NAMALWA (cell line): ENCODE results near the gene ICAM5.
"Not testable (repeated sequence)": the region's sequence is repeated elsewhere in the genome, so short reads cannot be mapped to it uniquely, and the experiment has no call there.

Experiments used
- DNase-seq: peaks from one replicate; pipeline ENCODE4 v3.0.0-alpha.2; 2015; ENCODE audit warnings: low spot score

The ICAM5 gene

DNA sequence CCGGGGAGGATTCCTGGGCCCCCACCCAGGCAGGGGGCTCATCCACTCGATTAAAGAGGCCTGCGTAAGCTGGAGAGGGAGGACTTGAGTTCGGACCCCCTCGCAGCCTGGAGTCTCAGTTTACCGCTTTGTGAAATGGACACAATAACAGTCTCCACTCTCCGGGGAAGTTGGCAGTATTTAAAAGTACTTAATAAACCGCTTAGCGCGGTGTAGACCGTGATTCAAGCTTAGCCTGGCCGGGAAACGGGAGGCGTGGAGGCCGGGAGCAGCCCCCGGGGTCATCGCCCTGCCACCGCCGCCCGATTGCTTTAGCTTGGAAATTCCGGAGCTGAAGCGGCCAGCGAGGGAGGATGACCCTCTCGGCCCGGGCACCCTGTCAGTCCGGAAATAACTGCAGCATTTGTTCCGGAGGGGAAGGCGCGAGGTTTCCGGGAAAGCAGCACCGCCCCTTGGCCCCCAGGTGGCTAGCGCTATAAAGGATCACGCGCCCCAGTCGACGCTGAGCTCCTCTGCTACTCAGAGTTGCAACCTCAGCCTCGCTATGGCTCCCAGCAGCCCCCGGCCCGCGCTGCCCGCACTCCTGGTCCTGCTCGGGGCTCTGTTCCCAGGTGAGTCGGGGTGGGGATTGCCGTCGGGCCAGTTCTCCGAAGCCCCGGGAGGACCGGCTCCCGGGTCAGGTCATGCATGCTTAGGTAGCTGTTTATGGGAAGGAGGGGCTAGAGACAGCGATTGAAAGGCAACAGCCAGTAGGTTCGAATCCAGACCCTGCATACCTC lies 18.9 kb upstream of the ICAM5 start, which contains the start of gene ICAM1:
Gene ICAM1 (plus strand): TSS at position 505 of the 779 bp plus-strand sequence. CDS start 40 bp downstream, at position 545.
- peak; percentile 89 for DNase-seq

DNA sequence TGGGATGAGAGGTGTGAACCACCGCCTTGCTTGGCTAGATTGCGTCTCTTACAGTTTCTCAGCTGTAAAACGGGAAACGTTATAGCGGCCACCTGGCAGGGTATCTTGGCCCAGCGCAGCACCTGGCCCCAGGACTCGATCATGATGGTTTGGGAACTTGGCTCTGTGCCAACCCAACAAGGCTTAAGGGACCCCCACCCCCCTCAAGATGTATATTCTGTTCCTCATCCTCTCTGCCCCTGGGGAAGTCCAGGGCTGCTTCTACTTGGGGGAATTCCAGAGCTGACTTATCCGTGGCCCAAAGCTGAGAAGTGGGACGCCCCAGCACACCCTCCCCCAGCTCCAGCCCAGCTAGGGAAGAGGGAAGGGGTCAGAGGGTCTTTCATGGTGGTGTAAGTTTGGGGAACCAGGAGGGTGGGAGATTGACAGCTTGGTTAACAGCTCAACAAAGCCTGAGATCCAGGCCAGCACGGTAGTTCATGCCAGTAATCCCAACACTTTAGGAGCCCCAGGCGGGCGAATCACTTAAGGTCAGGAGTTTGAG lies 18.1 kb upstream of the ICAM5 start:
- peak; percentile 90 for DNase-seq

DNA sequence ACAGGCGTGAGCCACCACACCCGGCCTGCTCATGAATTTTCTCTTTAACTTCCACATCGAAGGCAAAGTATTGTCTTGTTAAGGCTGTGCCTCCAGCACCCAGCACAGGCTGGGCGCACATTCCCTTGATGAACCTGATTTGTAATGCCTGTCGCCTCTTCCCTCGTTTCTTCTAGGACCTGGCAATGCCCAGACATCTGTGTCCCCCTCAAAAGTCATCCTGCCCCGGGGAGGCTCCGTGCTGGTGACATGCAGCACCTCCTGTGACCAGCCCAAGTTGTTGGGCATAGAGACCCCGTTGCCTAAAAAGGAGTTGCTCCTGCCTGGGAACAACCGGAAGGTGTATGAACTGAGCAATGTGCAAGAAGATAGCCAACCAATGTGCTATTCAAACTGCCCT lies 15.2 kb upstream of the ICAM5 start:
- no peak for DNase-seq

DNA sequence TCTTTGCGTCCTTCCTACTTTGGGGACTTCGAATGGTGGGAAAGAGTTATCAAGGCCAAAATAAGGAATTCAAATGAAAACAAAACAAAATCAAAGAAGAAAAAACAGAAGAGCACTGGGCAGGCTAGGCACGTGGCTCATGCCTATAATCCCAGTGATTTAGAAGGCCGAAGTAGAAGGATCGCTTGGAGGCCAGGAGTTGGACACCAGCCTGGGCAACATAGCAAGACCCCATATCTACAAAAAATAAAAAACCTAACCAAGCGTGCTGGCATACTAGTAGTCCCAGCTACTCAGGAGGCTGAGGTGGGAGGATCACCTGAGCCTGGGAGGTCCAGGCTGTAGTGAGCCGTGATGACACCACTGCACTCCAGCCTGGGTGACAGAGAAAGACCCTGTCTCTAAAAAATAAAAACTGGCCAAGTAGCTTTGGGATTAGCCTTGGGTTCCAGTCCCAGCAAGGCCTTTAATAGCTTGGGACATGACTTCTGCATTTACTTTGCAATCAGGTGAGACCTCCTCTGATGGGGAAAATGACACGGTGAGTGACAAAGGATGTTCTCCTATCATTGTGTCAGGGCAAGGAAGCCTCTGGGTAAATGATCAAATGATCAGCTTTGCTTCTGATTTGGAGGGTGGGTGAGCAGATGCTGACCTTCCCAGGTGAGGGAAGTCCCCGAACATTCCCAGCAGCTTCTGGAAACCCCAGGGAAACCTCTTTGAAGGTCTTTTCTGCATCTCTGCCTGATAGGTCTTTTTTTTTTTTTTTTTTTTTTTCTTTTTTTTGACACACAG lies 11.8 kb upstream of the ICAM5 start:
- DNase-seq: no peak

DNA sequence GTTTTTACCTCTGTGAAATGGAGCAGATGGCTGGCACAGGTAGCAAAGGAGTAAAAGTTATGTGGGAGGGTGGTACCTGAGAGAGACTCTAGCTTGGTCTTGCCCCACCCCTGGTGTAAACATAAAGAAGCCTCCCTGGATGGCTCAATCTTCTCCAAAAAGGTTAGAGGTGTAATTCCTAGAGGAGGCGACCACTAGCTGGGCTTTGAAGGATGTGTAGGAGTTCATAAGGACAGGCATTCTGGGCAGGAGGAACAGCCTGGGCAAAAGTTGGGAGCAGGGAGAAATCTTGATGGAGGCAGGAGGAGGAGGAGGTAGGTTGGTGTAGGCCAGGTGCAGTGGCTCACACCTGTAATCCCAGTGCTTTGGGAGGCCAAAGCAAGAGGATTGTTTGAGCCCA lies 10.8 kb upstream of the ICAM5 start:
- no peak for DNase-seq

DNA sequence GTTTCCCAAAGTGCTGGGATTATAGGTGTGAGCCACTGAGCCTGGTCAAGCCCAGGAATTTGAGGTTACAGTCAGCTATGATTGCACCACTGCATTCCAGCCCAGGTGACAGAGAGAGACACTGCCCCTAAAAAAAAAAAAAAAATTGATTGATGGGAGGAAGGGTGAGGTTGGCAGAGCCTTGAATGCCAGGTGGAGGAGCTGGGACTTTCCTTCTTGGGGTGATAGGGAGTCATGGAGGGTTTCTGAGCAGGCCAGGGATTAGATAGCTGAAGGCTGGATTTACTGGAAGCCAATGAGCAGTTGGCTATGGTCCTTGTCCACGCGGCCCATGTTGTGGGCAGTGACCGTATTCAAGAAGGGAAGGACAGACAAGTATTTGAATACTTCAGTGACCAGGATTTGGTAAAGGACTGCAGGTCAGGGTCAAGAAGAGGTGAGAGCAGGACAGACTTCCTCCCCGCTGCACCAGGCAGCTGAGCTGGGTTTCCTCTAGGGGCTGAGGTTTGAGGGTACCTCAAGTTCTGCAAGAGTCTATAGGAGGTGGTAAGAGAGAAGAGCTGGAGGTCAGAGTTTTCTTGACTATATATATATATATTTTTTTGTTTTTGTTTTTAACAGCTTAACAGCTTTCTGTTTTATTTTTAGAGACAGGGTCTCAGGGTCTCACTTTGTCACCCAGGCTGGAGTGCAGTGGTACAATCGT lies 9.9 kb upstream of the ICAM5 start:
- no peak for DNase-seq

DNA sequence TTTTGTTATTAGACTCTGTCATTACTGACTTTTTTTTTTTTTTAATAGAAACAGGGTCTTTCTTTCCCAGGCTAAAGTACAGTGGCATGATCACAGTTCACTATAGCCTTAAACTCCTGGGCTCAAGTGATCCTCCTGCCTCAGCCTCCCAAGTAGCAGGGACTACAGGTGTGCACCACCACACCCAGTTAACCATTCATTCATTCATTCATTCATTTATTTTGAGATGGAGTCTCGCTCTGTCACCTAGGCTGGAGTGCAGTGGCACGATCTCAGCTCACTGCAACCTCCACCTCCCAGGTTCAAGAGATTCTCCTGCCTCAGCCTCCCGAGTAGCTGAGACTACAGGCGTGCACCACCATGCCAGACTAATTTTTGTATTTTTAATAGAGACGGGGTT lies 7.7 kb upstream of the ICAM5 start:
- not testable (repeated sequence) for DNase-seq

DNA sequence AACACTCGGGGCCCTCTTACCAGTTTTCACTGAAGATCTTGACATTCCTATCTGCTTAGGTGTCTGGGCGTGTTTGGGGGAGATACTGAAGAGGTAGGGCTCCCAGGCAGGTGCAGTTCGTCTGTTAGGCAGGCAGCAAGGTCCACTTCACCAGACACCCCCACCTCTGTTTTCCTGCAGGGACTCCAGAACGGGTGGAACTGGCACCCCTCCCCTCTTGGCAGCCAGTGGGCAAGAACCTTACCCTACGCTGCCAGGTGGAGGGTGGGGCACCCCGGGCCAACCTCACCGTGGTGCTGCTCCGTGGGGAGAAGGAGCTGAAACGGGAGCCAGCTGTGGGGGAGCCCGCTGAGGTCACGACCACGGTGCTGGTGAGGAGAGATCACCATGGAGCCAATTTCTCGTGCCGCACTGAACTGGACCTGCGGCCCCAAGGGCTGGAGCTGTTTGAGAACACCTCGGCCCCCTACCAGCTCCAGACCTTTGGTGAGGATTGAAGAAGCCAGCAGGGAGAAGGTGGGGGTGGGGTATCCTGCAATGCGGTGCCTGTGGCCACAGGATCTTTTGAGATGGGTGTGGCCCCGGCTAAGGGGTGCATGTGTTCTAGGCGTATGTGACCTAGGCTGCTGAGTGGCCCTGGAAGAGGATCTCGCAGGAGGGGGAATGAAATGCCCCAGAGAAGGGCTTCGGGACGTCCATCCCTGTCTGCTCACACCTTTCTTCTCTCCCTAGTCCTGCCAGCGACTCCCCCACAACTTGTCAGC lies 6.3 kb upstream of the ICAM5 start:
- DNase-seq: no peak

DNA sequence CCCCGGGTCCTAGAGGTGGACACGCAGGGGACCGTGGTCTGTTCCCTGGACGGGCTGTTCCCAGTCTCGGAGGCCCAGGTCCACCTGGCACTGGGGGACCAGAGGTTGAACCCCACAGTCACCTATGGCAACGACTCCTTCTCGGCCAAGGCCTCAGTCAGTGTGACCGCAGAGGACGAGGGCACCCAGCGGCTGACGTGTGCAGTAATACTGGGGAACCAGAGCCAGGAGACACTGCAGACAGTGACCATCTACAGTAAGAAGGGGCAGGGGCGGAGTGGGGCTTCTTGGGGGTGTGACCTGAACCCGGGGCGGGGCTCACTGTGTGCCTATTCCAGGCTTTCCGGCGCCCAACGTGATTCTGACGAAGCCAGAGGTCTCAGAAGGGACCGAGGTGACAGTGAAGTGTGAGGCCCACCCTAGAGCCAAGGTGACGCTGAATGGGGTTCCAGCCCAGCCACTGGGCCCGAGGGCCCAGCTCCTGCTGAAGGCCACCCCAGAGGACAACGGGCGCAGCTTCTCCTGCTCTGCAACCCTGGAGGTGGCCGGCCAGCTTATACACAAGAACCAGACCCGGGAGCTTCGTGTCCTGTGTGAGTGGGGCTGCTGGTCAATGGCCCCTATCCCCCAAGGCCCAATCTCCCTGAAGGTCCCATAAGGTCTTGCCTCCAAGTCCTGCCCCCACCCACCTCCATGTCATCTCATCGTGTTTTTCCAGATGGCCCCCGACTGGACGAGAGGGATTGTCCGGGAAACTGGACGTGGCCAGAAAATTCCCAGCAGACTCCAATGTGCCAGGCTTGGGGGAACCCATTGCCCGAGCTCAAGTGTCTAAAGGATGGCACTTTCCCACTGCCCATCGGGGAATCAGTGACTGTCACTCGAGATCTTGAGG lies 5.4 kb upstream of the ICAM5 start:
- DNase-seq: no peak

DNA sequence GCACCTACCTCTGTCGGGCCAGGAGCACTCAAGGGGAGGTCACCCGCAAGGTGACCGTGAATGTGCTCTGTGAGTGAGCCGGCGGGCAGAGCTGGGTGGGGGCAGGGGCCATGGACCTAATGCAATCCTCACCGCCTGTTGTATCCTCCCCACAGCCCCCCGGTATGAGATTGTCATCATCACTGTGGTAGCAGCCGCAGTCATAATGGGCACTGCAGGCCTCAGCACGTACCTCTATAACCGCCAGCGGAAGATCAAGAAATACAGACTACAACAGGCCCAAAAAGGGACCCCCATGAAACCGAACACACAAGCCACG lies 4.8 kb upstream of the ICAM5 start:
- DNase-seq: no peak

DNA sequence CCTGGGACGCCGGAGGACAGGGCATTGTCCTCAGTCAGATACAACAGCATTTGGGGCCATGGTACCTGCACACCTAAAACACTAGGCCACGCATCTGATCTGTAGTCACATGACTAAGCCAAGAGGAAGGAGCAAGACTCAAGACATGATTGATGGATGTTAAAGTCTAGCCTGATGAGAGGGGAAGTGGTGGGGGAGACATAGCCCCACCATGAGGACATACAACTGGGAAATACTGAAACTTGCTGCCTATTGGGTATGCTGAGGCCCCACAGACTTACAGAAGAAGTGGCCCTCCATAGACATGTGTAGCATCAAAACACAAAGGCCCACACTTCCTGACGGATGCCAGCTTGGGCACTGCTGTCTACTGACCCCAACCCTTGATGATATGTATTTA lies 4.4 kb upstream of the ICAM5 start:
- DNase-seq: peak; percentile 27

DNA sequence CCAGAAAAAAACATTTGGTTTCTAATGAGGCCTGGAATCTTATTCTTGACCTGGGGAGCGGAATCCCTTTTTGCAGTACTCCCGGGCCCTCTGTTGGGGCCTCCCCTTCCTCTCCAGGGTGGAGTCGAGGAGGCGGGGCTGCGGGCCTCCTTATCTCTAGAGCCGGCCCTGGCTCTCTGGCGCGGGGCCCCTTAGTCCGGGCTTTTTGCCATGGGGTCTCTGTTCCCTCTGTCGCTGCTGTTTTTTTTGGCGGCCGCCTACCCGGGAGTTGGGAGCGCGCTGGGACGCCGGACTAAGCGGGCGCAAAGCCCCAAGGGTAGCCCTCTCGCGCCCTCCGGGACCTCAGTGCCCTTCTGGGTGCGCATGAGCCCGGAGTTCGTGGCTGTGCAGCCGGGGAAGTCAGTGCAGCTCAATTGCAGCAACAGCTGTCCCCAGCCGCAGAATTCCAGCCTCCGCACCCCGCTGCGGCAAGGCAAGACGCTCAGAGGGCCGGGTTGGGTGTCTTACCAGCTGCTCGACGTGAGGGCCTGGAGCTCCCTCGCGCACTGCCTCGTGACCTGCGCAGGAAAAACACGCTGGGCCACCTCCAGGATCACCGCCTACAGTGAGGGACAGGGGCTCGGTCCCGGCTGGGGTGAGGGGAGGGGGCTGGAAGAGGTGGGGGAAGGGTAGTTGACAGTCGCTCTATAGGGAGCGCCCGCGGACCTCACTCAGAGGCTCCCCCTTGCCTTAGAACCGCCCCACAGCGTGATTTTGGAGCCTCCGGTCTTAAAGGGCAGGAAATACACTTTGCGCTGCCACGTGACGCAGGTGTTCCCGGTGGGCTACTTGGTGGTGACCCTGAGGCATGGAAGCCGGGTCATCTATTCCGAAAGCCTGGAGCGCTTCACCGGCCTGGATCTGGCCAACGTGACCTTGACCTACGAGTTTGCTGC lies 2.7 kb upstream of the ICAM5 start, which contains the start of gene ICAM4:
Gene ICAM4 (plus strand): TSS at position 153 of the 935 bp plus-strand sequence. CDS start 58 bp downstream, at position 211.
- DNase-seq: no peak

DNA sequence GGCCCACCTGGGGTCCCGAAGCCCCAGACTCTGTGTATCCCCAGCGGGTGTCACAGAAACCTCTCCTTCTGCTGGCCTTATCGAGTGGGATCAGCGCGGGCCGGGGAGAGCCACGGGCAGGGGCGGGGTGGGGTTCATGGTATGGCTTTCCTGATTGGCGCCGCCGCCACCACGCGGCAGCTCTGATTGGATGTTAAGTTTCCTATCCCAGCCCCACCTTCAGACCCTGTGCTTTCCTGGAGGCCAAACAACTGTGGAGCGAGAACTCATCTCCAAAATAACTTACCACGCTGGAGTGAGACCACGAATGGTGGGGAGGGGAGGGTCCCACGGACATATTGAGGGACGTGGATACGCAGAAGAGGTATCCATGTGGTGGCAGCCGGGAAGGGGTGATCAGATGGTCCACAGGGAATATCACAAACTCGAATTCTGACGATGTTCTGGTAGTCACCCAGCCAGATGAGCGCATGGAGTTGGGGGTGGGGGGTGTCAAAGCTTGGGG lies 1.0 kb upstream of the ICAM5 start:
- peak; percentile 86 for DNase-seq

DNA sequence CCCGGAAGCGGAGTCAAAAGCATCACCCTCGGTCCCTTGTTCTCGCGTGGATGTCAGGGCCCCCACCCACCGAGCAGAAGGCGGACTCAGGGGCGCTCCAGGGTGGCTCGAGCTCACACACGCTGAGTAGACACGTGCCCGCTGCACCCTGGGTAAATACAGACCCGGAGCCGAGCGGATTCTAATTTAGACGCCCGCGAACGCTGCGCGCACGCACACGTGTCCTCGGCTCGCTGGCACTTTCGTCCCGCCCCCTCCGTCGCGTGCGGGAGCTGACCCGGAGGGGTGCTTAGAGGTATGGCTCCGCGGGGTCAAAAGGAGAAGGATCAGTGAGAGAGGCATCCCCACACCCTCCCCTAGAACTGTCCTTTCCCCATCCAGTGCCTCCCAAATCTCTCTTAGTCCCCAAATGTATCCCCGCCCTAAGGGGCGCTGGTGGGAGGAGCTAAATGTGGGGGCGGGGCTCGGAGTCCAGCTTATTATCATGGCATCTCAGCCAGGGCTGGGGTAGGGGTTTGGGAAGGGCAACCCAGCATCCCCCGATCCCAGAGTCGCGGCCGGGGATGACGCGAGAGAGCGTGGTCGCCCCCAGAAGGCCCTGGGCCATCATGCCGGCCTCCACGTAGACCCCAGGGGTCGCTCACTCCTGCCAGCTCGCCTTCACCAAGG lies 451 bp upstream of the ICAM5 start:
- peak; percentile 96 for DNase-seq

DNA sequence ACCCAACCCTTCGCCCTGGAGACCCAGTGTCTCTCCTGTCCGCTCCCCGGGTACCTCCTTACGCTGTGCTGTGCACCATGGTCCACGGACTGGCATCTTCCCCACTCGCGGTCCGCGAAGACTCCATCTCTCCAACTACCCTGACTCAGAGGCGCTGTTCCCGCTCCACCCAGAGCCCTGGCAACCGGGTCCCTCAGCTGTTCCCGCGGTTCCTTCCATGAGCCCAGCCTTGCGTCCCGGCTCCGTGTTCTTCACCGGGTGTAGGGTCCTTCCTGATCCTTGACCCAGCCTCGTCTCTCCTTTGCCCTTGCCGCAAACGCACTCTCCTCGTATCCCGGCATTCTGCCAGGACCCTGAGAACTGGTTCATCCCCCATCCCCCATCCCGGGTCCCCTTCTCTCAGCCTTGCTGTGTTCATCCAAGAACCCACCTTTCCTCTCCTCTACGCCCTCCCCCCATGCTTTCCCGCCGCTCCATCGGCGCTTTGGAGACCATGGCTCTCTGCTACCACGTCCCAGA lies 664 bp downstream of the ICAM5 start:
- no peak for DNase-seq

DNA sequence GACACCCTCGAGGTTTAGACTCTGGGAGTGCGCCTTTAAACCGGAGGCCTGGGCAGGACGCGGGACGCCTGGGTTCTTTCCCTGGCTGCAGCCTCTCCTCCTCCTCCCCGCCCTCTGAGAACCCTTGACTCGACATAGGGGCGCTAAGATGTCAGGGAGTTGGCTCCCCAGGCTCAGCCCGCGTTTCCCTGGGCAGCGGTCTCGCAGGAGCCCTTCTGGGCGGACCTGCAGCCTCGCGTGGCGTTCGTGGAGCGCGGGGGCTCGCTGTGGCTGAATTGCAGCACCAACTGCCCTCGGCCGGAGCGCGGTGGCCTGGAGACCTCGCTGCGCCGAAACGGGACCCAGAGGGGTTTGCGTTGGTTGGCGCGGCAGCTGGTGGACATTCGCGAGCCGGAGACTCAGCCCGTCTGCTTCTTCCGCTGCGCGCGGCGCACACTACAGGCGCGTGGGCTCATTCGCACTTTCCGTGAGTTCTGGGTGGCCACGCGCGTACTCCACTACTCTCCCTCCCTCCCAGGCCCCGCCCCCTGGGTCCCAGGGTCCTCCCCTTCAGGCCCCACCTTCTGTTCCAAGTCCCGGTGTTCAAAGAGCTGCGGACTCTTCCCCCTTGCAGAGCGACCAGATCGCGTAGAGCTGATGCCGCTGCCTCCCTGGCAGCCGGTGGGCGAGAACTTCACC lies 1.3 kb downstream of the ICAM5 start:
- DNase-seq: peak; percentile 75

DNA sequence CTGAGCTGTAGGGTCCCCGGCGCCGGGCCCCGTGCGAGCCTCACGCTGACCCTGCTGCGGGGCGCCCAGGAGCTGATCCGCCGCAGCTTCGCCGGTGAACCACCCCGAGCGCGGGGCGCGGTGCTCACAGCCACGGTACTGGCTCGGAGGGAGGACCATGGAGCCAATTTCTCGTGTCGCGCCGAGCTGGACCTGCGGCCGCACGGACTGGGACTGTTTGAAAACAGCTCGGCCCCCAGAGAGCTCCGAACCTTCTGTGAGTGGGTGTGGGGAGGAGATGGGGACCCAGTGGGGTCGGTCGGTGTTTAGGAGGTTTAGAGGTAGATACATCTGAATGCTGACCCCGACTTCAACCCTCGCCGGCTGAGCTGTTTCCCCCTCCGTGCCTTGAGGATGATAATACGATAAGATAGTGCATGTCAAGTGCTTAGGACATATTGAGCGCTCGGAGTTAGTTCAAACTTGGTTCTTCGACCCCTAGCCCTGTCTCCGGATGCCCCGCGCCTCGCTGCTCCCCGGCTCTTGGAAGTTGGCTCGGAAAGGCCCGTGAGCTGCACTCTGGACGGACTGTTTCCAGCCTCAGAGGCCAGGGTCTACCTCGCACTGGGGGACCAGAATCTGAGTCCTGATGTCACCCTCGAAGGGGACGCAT lies 1.9 kb downstream of the ICAM5 start:
- DNase-seq: no peak
